Measurements from ENCODE around the gene ORC3. TPM values are rescaled to one million over a fixed set of nuclear protein-coding genes. Genes with fewer than 3 reads are reported as not detected.
A peak's percentile ranks its signal among the peaks of the same experiment; 100 is the strongest.
"Not testable (repeated sequence)": the region's sequence is repeated elsewhere in the genome, so short reads cannot be mapped to it uniquely, and the experiment has no call there.

Gene ORC3
- total RNA-seq, 1 donor from 2014 or later: 16.7 TPM

- Mint-ChIP-seq H3K36me3 (ENCODE audit: low read depth) (no peaks in the 10 kb centered on the region), H3K27me3 (ENCODE audit: low read depth) (no peaks in the 10 kb centered on the region), H3K27ac (ENCODE audit: unreplicated experiment) (peak overlapping the region; percentile 97), H3K4me1 (ENCODE audit: low read depth) (peaks cover 49% of the 10 kb centered on the region), H3K4me3 (ENCODE audit: unreplicated experiment) (peak overlapping the region; percentile 95), H3K9me3 (ENCODE audit: low read depth) (no peaks in the 10 kb centered on the region)
- no peak for TF ChIP-seq CTCF (IDR thresholded peaks at IDR 0.05)
- DNase-seq (ENCODE audit: low spot score): no peak
These were observed 112.6 kb downstream of the ORC3 start for GRCh38 chr6:87702589-87702945.

GRCh38 chr6:87703039-87703438 lies 113.1 kb downstream of the ORC3 start:
- H3K9me3 Mint-ChIP-seq (ENCODE audit: low read depth); H3K36me3 Mint-ChIP-seq (ENCODE audit: low read depth); H3K27me3 Mint-ChIP-seq (ENCODE audit: low read depth); DNase-seq (ENCODE audit: low spot score): not testable (repeated sequence)
- Mint-ChIP-seq H3K4me1 (ENCODE audit: low read depth) (peaks cover 44% of the 10 kb centered on the region), H3K4me3 (ENCODE audit: unreplicated experiment) (peak overlapping the region; percentile 95), H3K27ac (ENCODE audit: unreplicated experiment) (peak overlapping the region; percentile 97)

DNA sequence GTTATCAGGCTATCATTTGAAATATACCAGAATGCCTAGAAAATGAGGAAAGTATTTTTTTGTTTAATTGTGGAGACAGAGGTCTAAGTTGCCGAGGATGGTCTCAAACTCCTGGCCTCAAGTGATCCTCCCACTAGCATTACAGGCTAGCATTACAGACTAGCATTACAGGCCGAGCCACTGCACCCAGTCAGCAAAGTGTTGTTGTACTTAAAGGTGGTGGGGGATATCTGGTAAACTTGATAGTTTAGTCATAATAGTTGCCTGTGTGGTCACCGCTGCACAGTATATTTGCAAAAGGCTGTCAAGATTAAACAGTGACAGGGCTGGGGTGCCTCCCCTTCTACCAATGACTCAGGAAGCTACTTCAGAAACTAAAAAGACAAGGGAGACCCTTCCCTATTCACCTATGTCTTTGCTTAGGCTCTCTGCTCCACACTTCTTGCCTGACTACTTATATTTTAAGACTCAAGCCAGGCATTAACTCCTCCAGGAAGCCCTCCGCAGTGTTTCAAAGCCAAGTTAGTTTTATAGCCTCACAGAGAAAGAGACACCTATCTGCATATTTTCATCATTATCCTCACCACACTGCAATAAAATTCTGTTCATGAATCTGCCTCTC lies 115.2 kb downstream of the ORC3 start:
- no peaks in the 10 kb centered on the region for H3K9me3 Mint-ChIP-seq (ENCODE audit: low read depth)
- H3K4me3 Mint-ChIP-seq (ENCODE audit: unreplicated experiment): no peak overlapping the region
- no peak for DNase-seq (ENCODE audit: low spot score)
- H3K27ac Mint-ChIP-seq (ENCODE audit: unreplicated experiment): peak overlapping the region; percentile 3
- H3K4me1 Mint-ChIP-seq (ENCODE audit: low read depth): peaks cover 26% of the 10 kb centered on the region
- H3K27me3 Mint-ChIP-seq (ENCODE audit: low read depth): no peaks in the 10 kb centered on the region
- no peak for TF ChIP-seq CTCF (IDR thresholded peaks at IDR 0.05)
- no peaks in the 10 kb centered on the region for H3K36me3 Mint-ChIP-seq (ENCODE audit: low read depth)

DNA sequence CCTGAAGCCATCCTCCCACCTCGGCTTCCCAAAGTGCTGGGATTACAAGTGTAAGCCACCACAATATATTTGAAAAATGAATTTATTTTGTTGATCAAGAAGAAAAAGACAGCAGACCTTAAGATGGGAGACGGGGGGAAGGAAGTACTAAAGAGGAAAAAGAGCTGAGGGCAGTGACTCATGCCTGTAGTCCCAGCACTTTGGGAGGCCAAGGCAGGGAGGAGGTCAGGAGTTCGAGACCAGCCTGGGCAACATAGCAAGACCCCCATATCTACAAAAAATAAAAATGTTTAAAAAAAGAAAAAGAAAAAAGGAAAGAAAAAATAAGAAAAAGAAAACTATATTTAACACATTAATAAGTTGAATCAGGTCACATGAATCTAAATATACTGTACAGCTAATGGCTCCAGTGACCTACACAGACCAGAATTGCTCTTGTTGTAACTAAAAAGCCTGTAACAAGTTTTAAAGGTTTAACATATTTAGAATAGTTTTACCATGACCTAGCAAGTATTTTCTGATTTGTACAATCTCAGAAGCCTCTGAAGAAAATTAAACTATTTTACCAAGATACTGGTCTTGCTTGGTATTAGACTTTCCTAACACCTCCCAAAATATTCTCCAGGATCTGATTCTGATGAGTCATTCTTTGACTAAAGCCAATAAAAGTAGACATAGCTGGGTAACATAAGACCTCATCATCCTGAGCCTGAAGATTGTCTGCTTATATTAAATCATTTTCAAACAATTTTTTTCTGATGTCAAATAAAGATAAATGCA lies 116.4 kb downstream of the ORC3 start:
- TF ChIP-seq CTCF (IDR thresholded peaks at IDR 0.05): no peak
- no peaks in the 10 kb centered on the region for H3K36me3 Mint-ChIP-seq (ENCODE audit: low read depth)
- H3K4me1 Mint-ChIP-seq (ENCODE audit: low read depth): peaks cover 26% of the 10 kb centered on the region
- H3K9me3 Mint-ChIP-seq (ENCODE audit: low read depth): no peaks in the 10 kb centered on the region
- H3K27ac Mint-ChIP-seq (ENCODE audit: unreplicated experiment): peak overlapping the region; percentile 87
- no peaks in the 10 kb centered on the region for H3K27me3 Mint-ChIP-seq (ENCODE audit: low read depth)
- no peak for DNase-seq (ENCODE audit: low spot score)
- H3K4me3 Mint-ChIP-seq (ENCODE audit: unreplicated experiment): no peak overlapping the region

DNA sequence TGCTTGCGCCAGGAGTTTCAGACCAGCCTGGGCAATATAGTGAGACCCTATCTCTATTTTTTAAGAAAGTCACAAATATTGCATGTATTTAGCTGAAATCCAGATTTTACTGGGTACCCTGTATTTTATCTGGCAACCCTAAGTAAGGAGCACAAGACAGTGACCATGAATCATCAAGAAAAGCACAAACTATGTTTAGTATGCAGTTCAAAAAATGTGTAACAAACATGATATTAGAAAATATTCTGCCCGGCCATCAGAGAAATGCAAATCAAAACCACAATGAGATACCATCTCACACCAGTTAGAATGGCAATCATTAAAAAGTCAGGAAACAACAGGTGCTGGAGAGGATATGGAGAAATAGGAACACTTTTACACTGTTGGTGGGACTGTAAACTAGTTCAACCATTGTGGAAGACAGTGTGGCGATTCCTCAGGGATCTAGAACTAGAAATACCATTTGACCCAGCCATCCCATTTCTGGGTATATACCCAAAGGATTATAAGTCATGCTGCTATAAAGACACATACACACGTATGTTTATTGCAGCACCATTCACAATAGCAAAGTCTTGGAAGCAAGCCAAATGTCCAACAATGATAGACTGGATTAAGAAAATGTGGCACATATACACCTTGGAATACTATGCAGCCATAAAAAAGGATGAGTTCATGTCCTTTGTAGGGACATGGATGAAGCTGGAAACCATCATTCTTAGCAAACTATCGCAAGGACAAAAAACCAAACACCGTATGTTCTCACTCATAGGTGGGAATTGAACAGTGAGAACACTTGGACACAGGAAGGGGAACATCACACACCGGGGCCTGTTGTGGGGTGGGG lies 118.9 kb downstream of the ORC3 start:
- H3K9me3 Mint-ChIP-seq (ENCODE audit: low read depth); H3K4me3 Mint-ChIP-seq (ENCODE audit: unreplicated experiment); H3K27ac Mint-ChIP-seq (ENCODE audit: unreplicated experiment); H3K27me3 Mint-ChIP-seq (ENCODE audit: low read depth); H3K36me3 Mint-ChIP-seq (ENCODE audit: low read depth); DNase-seq (ENCODE audit: low spot score): not testable (repeated sequence)
- peaks cover 20% of the 10 kb centered on the region for H3K4me1 Mint-ChIP-seq (ENCODE audit: low read depth)

- DNase-seq (ENCODE audit: low spot score): no peak
- no peaks in the 10 kb centered on the region for H3K36me3 Mint-ChIP-seq (ENCODE audit: low read depth)
- H3K9me3 Mint-ChIP-seq (ENCODE audit: low read depth): no peaks in the 10 kb centered on the region
- no peaks in the 10 kb centered on the region for H3K27me3 Mint-ChIP-seq (ENCODE audit: low read depth)
- H3K27ac Mint-ChIP-seq (ENCODE audit: unreplicated experiment): no peak overlapping the region
- H3K4me3 Mint-ChIP-seq (ENCODE audit: unreplicated experiment): no peak overlapping the region
- H3K4me1 Mint-ChIP-seq (ENCODE audit: low read depth): peaks cover 26% of the 10 kb centered on the region
- no peak for TF ChIP-seq CTCF (IDR thresholded peaks at IDR 0.05)
These were observed 120.2 kb downstream of the ORC3 start for GRCh38 chr6:87710090-87710489.

GRCh38 chr6:87712713-87713112 lies 122.8 kb downstream of the ORC3 start:
- not testable (repeated sequence) for H3K36me3 Mint-ChIP-seq (ENCODE audit: low read depth); H3K27me3 Mint-ChIP-seq (ENCODE audit: low read depth); H3K9me3 Mint-ChIP-seq (ENCODE audit: low read depth); DNase-seq (ENCODE audit: low spot score); H3K27ac Mint-ChIP-seq (ENCODE audit: unreplicated experiment); H3K4me3 Mint-ChIP-seq (ENCODE audit: unreplicated experiment)
- peaks cover 14% of the 10 kb centered on the region for H3K4me1 Mint-ChIP-seq (ENCODE audit: low read depth)

All from chondrocyte (in vitro differentiated cells).